ENCODE results near the gene PTGER1. TPM values are rescaled to one million over a fixed set of nuclear protein-coding genes. Genes with fewer than 3 reads are reported as not detected.

The PTGER1 gene
- total and polyA plus RNA-seq, 2 donors (not counting 1 experiment from before 2014, with no cell fraction given): 0.27 TPM; not detected in 1

DNA sequence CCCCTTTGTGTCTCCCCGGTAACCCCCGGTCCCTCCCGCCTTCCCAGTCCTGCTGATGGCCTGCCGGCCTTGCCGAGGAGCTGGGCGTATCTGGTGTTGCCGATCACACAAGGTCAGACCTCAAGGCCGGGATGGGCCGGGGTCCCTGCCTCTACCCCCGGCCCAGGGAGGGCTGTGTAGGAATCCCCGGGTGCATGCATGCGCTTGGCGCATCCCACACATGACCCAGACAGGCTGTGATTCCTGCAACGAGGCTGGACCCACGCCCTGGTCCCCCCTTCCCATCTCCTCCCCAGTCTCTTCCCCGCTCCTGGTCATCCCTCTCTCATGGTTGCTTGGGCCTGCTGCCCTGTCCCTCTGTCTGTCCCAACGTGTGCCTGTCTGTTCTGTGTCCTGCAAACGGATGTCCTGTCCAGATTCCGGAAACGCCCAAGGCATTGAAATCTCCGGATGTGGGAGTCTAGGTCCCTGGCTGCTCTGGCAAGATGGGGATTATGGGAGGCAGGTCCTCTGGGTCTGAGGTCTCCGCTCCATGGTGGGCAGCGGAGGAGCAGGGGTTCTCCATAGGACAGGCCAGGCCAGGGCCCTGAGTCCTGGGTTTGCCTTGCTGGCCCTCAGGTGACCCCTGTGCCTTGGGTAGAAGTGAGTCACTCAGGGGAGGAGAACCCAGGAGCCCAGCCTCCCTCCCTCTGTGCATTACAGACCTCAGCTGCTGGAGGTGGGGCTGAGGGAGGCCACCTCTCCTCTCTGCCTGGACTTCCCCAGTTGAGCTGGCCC is 40.4 kb downstream of the PTGER1 start:
- Histone ChIP-seq H3K4me2 (replicated peaks; ENCODE audit: low read depth, low read length, poor library complexity, severe bottlenecking) (peak overlapping the region; percentile 92), H3K9me3 (ENCODE audit: control extremely low read depth in 1 of 3, control insufficient read depth in 2 of 3, insufficient read depth in 1 of 3, low read length in 2 of 3) (peaks cover 0 to 3% (median 0%) of the 10 kb centered on the region in 3 donors), H3K4me3 (ENCODE audit: control extremely low read depth in 1 of 5, extremely low read depth in 1 of 5, insufficient read depth in 1 of 5, low read depth in 2 of 5, low read length in 4 of 5) (peak overlapping the region in 2 of 5 experiments; percentile 71 to 78), H3K27ac (ENCODE audit: low read length in 2 of 2) (peak overlapping the region; percentile 76 to 86), H3K4me1 (ENCODE audit: control insufficient read depth in 2 of 2, insufficient read depth in 2 of 2, low read length in 2 of 2) (peaks cover 30 to 38% of the 10 kb centered on the region in 2 donors), H4K20me1 (ENCODE audit: control insufficient read depth, insufficient read depth, low read length, poor library complexity, severe bottlenecking) (peaks cover 15% of the 10 kb centered on the region), H3K79me2 (ENCODE audit: control insufficient read depth, insufficient read depth, low read length) (peaks cover 63% of the 10 kb centered on the region), H3K9ac (ENCODE audit: low read length) (no peak overlapping the region), H2AFZ (ENCODE audit: insufficient read depth, low read depth, low read length, poor library complexity, severe bottlenecking) (no peak overlapping the region), H3K36me3 (replicated peaks in 1 of 2; ENCODE audit: control extremely low read depth in 1 of 2, control insufficient read depth in 1 of 2, extremely low read depth in 1 of 2, insufficient read depth in 2 of 2, low read length in 1 of 2) (no peaks in the 10 kb centered on the region), H3K27me3 (replicated peaks in 1 of 4; ENCODE audit: control extremely low read depth in 1 of 4, control insufficient read depth in 3 of 4, insufficient read depth in 4 of 4, low read length in 3 of 4) (peaks cover 0 to 3% (median 0%) of the 10 kb centered on the region in 4 experiments)
- POLR2A ChIA-PET: interaction anchor here (1.6 kb wide), 1 partner anchor 15 kb away, joined by 5 read pairs; no protein-coding TSS in a partner anchor
- Mint-ChIP-seq H3K9me3 (ENCODE audit: insufficient read depth) (no peaks in the 10 kb centered on the region), H3K27ac (peak overlapping the region; percentile 89), H3K4me3 (peak overlapping the region; percentile 83), H3K27me3 (no peaks in the 10 kb centered on the region), H3K4me1 (peaks cover 40% of the 10 kb centered on the region)
- ATAC-seq (ENCODE audit: low read depth) (no peak), DNase-seq (no peak)
- CTCF ChIA-PET: no interaction called here
- intact Hi-C loops (cut with micrococcal nuclease): no loop called here
- WGBS (ENCODE audit: insufficient coverage): 81% methylated on average over 23 of the region's 23 CpGs
- TF ChIP-seq EZH2 (IDR thresholded peaks at IDR 0.05; ENCODE audit: borderline replicate concordance, insufficient read depth, low read depth, low read length, poor library complexity, severe bottlenecking): no peak
- TF ChIP-seq, protein P1, sequence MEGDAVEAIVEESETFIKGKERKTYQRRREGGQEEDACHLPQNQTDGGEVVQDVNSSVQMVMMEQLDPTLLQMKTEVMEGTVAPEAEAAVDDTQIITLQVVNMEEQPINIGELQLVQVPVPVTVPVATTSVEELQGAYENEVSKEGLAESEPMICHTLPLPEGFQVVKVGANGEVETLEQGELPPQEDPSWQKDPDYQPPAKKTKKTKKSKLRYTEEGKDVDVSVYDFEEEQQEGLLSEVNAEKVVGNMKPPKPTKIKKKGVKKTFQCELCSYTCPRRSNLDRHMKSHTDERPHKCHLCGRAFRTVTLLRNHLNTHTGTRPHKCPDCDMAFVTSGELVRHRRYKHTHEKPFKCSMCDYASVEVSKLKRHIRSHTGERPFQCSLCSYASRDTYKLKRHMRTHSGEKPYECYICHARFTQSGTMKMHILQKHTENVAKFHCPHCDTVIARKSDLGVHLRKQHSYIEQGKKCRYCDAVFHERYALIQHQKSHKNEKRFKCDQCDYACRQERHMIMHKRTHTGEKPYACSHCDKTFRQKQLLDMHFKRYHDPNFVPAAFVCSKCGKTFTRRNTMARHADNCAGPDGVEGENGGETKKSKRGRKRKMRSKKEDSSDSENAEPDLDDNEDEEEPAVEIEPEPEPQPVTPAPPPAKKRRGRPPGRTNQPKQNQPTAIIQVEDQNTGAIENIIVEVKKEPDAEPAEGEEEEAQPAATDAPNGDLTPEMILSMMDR (IDR thresholded peaks at IDR 0.05): no peak
